SU-DHL-6 (cell line): Measurements from ENCODE around the gene RGS19.

Experiments used
- H2AFZ ChIP-seq: fragments of 200-600 bp; sonication (generic); 2 replicates; pipeline ENCODE4 v1.6.1; 2014; ENCODE audit warnings: low read depth, mild to moderate bottlenecking, moderate library complexity, mixed read lengths, antibody characterized with exemption, low read length; ENCODE audit not compliant: severe bottlenecking
- H3F3A ChIP-seq: fragments of 200-600 bp; shearing (Covaris generic); 2 replicates; pipeline ENCODE4 v1.6.0; 2016; ENCODE audit warnings: antibody characterized with exemption, mild to moderate bottlenecking; ENCODE audit not compliant: insufficient read depth
- H3K27ac ChIP-seq: fragments of 200-600 bp; sonication (generic); 2 replicates; pipeline ENCODE4 v1.5.1; 2016; ENCODE audit warnings: low read depth, mild to moderate bottlenecking, low read length, moderate library complexity, mixed read lengths
- H3K27me3 ChIP-seq: fragments of 200-600 bp; sonication (generic), shearing (Covaris generic); 2 replicates; pipeline ENCODE4 v1.6.0; 2014; ENCODE audit warnings: mild to moderate bottlenecking, low read length
- H3K36me3 ChIP-seq: fragments of 200-600 bp; sonication (generic); 2 replicates; pipeline ENCODE4 v1.6.1; 2014; ENCODE audit warnings: mild to moderate bottlenecking, low read length, mixed read lengths
- H3K4me2 ChIP-seq: fragments of 300-600, 200-600 bp; shearing (Covaris generic), sonication (generic); 2 replicates; pipeline ENCODE4 v1.6.0; 2014; ENCODE audit warnings: low read length, low read depth, mild to moderate bottlenecking; ENCODE audit not compliant: poor library complexity, severe bottlenecking
- H3K4me3 ChIP-seq: fragments of 200-600 bp; sonication (generic); 2 replicates; pipeline ENCODE4 v1.5.1; 2014; ENCODE audit warnings: antibody characterized with exemption, low read length, mild to moderate bottlenecking, mixed read lengths; ENCODE audit not compliant: insufficient read depth, poor library complexity, severe bottlenecking
- H3K79me2 ChIP-seq: fragments of 200-600 bp; sonication (generic); 2 replicates; pipeline ENCODE4 v1.6.1; 2014; ENCODE audit warnings: mild to moderate bottlenecking, low read length, moderate library complexity; ENCODE audit not compliant: insufficient read depth
- H3K9ac ChIP-seq: fragments of 200-600 bp; sonication (generic); 2 replicates; pipeline ENCODE4 v1.7.0; 2014; ENCODE audit warnings: mild to moderate bottlenecking, low read length
- H3K9me2 ChIP-seq: fragments of 200-600 bp; sonication (generic); replicated peaks from 2 replicates; pipeline ENCODE4 v1.6.1; 2014; ENCODE audit warnings: low read length; ENCODE audit not compliant: insufficient read depth
- H3K9me3 ChIP-seq: fragments of 200-600 bp; sonication (generic); 2 replicates; pipeline ENCODE4 v1.6.1; 2014; ENCODE audit warnings: low read length, mixed read lengths; ENCODE audit not compliant: insufficient read depth
- H4K20me1 ChIP-seq: fragments of 200-600 bp; sonication (generic); 2 replicates; pipeline ENCODE4 v1.6.1; 2014; ENCODE audit warnings: low read depth, mild to moderate bottlenecking, antibody characterized with exemption, low read length, moderate library complexity, mixed read lengths
- CTCF ChIP-seq: fragments of 200-600 bp; sonication (generic); IDR thresholded peaks from one replicate; pipeline ENCODE4 v1.5.1; 2017; ENCODE audit warnings: antibody characterized with exemption, mild to moderate bottlenecking, low read length, moderate library complexity; ENCODE audit not compliant: insufficient read depth, poor library complexity, severe bottlenecking
- EZH2phosphoT487 ChIP-seq: fragments of 200-600 bp; sonication (generic), shearing (Covaris generic); conservative IDR thresholded peaks from 2 replicates; pipeline ENCODE4 v1.6.1; 2018; ENCODE audit warnings: mild to moderate bottlenecking, antibody characterized with exemption, low read length, moderate library complexity, mixed read lengths

Gene RGS19

DNA sequence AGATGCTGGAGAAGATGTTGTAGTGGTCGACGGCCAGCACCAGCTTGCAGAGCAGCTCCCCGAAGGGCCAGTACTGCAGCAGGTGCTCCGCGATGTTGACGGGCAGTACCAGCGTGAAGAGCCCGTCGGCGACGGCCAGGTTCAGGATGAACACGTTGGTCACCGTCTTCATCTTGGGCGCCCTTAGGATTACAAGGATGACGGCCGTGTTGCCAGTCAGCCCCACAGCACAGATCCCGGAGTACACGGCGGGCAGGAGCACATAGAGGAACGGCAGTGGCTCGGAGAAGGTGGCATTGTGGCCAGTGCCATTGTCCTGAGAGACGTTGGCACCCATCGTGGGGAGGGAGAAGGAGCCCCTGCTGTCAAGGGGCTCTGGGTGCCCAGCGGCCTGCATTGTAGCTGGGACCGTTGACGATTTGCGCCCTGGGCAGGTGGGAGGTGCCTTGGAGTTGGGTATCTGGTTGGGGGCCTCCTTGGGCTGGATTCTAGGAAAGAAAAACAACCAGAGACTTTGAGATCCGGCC, 27.2 kb upstream of the RGS19 start:
- H3K4me2 ChIP-seq: no peak overlapping the region
- TF ChIP-seq EZH2phosphoT487 (no peak), CTCF (no peak)
- no peaks in the 10 kb centered on the region for H3F3A ChIP-seq
- H3K27me3 ChIP-seq: no peaks in the 10 kb centered on the region
- H3K9me3 ChIP-seq: no peaks in the 10 kb centered on the region
- H3K4me3 ChIP-seq: no peak overlapping the region
- H4K20me1 ChIP-seq: no peaks in the 10 kb centered on the region
- no peaks in the 10 kb centered on the region for H3K36me3 ChIP-seq
- no peak overlapping the region for H2AFZ ChIP-seq
- H3K9ac ChIP-seq: no peak overlapping the region
- H3K79me2 ChIP-seq: no peaks in the 10 kb centered on the region
- no peak overlapping the region for H3K27ac ChIP-seq
- H3K9me2 ChIP-seq: no peaks in the 10 kb centered on the region

GRCh38 chr20:64105846-64106434, 26.6 kb upstream of the RGS19 start:
- Histone ChIP-seq H3K9ac (no peak overlapping the region), H3K4me3 (no peak overlapping the region), H3K79me2 (no peaks in the 10 kb centered on the region), H3F3A (no peaks in the 10 kb centered on the region), H4K20me1 (no peaks in the 10 kb centered on the region), H3K27me3 (no peaks in the 10 kb centered on the region), H3K4me2 (no peak overlapping the region), H3K9me2 (no peaks in the 10 kb centered on the region), H2AFZ (no peak overlapping the region), H3K9me3 (no peaks in the 10 kb centered on the region), H3K36me3 (no peaks in the 10 kb centered on the region), H3K27ac (no peak overlapping the region)
- TF ChIP-seq EZH2phosphoT487 (no peak), CTCF (no peak)

GRCh38 chr20:64104667-64105451, 25.5 kb upstream of the RGS19 start:
- H3K27me3 ChIP-seq: no peaks in the 10 kb centered on the region
- H3K4me3 ChIP-seq: no peak overlapping the region
- no peak overlapping the region for H3K4me2 ChIP-seq
- no peaks in the 10 kb centered on the region for H3K9me3 ChIP-seq
- H3K36me3 ChIP-seq: no peaks in the 10 kb centered on the region
- no peaks in the 10 kb centered on the region for H4K20me1 ChIP-seq
- H2AFZ ChIP-seq: no peak overlapping the region
- no peaks in the 10 kb centered on the region for H3F3A ChIP-seq
- no peaks in the 10 kb centered on the region for H3K79me2 ChIP-seq
- TF ChIP-seq CTCF (no peak), EZH2phosphoT487 (no peak)
- no peak overlapping the region for H3K27ac ChIP-seq
- no peaks in the 10 kb centered on the region for H3K9me2 ChIP-seq
- H3K9ac ChIP-seq: no peak overlapping the region
